ENCODE measurements around the gene CNOT3. TPM values are rescaled to one million over a fixed set of nuclear protein-coding genes. Genes with fewer than 3 reads are reported as not detected.
A peak's percentile ranks its signal among the peaks of the same experiment; 100 is the strongest.

Gene CNOT3
- total and polyA plus RNA-seq, 4 donors, result 23.5 to 40.4 (median 28.8) TPM

- Histone ChIP-seq H3K27ac (ENCODE audit: low read depth in 1 of 2, low read length in 1 of 2) (peak overlapping the region in 1 of 2 donors; percentile 54), H3K27me3 (ENCODE audit: control insufficient read depth in 3 of 3, insufficient read depth in 3 of 3, low read length in 2 of 3) (no peaks in the 10 kb centered on the region), H3K4me3 (peak overlapping the region; percentile 23), H3K36me3 (ENCODE audit: control insufficient read depth in 4 of 4, insufficient read depth in 4 of 4, low read length in 4 of 4) (peaks cover 31 to 55% (median 43%) of the 10 kb centered on the region in 4 donors), H3K9me3 (ENCODE audit: control insufficient read depth in 4 of 4, insufficient read depth in 3 of 4, low read length in 3 of 4) (no peaks in the 10 kb centered on the region), H3K4me1 (ENCODE audit: control insufficient read depth in 5 of 5, insufficient read depth in 5 of 5, low read length in 5 of 5) (peaks cover 16 to 34% (median 21%) of the 10 kb centered on the region in 5 donors), H3K9ac (ENCODE audit: insufficient read depth in 1 of 2, low read length in 2 of 2) (peak overlapping the region in 1 of 2 donors; percentile 72)
- TF ChIP-seq CTCF (IDR thresholded peaks at IDR 0.05; ENCODE audit: control extremely low read depth, extremely low read depth), result no peak
- ATAC-seq (ENCODE audit: insufficient read depth, low FRiP score), result no peak
- DNase-seq, result peak in 1 of 3 donors; percentile 4
- 57 to 73% methylated on average over 9 of the region's 9 CpGs for WGBS, 2 donors
These were observed 65.6 kb downstream of the CNOT3 start for GRCh38 chr19:54203151-54203611.

GRCh38 chr19:54204767-54205468 lies 67.4 kb downstream of the CNOT3 start:
- no peaks in the 10 kb centered on the region for H3K27me3 ChIP-seq (ENCODE audit: control insufficient read depth in 3 of 3, insufficient read depth in 3 of 3, low read length in 2 of 3)
- no peak overlapping the region for H3K9ac ChIP-seq (ENCODE audit: insufficient read depth in 1 of 2, low read length in 2 of 2)
- WGBS, 2 donors, result 73 to 80% methylated on average over 4 of the region's 4 CpGs
- no peak overlapping the region for H3K4me3 ChIP-seq
- no peak for TF ChIP-seq CTCF (IDR thresholded peaks at IDR 0.05; ENCODE audit: control extremely low read depth, extremely low read depth)
- peak overlapping the region in 1 of 2 donors; percentile 61 for H3K27ac ChIP-seq (ENCODE audit: low read depth in 1 of 2, low read length in 1 of 2)
- H3K4me1 ChIP-seq (ENCODE audit: control insufficient read depth in 5 of 5, insufficient read depth in 5 of 5, low read length in 5 of 5), result peaks cover 20 to 51% (median 34%) of the 10 kb centered on the region in 5 donors
- peaks cover 31 to 55% (median 44%) of the 10 kb centered on the region in 4 donors for H3K36me3 ChIP-seq (ENCODE audit: control insufficient read depth in 4 of 4, insufficient read depth in 4 of 4, low read length in 4 of 4)
- ATAC-seq (ENCODE audit: insufficient read depth, low FRiP score), result no peak
- DNase-seq, result no peak
- no peaks in the 10 kb centered on the region for H3K9me3 ChIP-seq (ENCODE audit: control insufficient read depth in 4 of 4, insufficient read depth in 3 of 4, low read length in 3 of 4)

Other genes with a start within 250 kb of the CNOT3 start
- not detected for gene CACNG7, start 228.5 kb upstream of the CNOT3 start, total RNA-seq
- not detected for gene CACNG7, start 228.5 kb upstream of the CNOT3 start, polyA plus RNA-seq
- gene CACNG8, start 174.8 kb upstream of the CNOT3 start, total RNA-seq, result under 1 TPM in 1 of 2 donors, not detected in 1; 0.15 TPM
- under 1 TPM; 0.01 to 0.06 TPM for gene CACNG8, start 174.8 kb upstream of the CNOT3 start, polyA plus RNA-seq
- gene CACNG6, start 146.1 kb upstream of the CNOT3 start, total RNA-seq, result 1 to 10 TPM; 4.1 to 8.6 TPM
- gene CACNG6, start 146.1 kb upstream of the CNOT3 start, polyA plus RNA-seq, result 1 to 10 TPM; 2.4 to 3.4 TPM
- gene VSTM1, start 73.9 kb upstream of the CNOT3 start, total RNA-seq, result 1 to 10 TPM; 1.4 to 3.6 TPM
- 1 to 10 TPM in 1 of 2 donors, not detected in 1; 4.5 TPM for gene VSTM1, start 73.9 kb upstream of the CNOT3 start, polyA plus RNA-seq
- gene TARM1, start 56.4 kb upstream of the CNOT3 start, total RNA-seq, result under 1 TPM in 1 of 2 donors, not detected in 1; 0.71 TPM
- under 1 TPM in 1 of 2 donors, not detected in 1; 0.60 TPM for gene TARM1, start 56.4 kb upstream of the CNOT3 start, polyA plus RNA-seq
- 10 to 100 TPM in 1 of 2 donors, 1 to 10 TPM in 1; 4.4 to 77.4 TPM for gene OSCAR, start 37.0 kb upstream of the CNOT3 start, total RNA-seq
- gene OSCAR, start 37.0 kb upstream of the CNOT3 start, polyA plus RNA-seq, result 10 to 100 TPM; 25.8 to 73.0 TPM
- gene NDUFA3, start 34.9 kb upstream of the CNOT3 start, total RNA-seq, result 100 to 1,000 TPM in 1 of 2 donors, 10 to 100 TPM in 1; 12.8 to 137 TPM
- 100 to 1,000 TPM in 1 of 2 donors, 10 to 100 TPM in 1; 94.5 to 548 TPM for gene NDUFA3, start 34.9 kb upstream of the CNOT3 start, polyA plus RNA-seq
- 10 to 100 TPM; 12.1 to 25.5 TPM for gene TFPT, start 22.1 kb upstream of the CNOT3 start, total RNA-seq
- gene TFPT, start 22.1 kb upstream of the CNOT3 start, polyA plus RNA-seq, result 10 to 100 TPM; 19.8 to 32.9 TPM
- gene PRPF31, start 22.0 kb upstream of the CNOT3 start, total RNA-seq, result 10 to 100 TPM; 34.1 to 54.0 TPM
- gene PRPF31, start 22.0 kb upstream of the CNOT3 start, polyA plus RNA-seq, result 10 to 100 TPM; 49.4 to 54.1 TPM
- 1 to 10 TPM; 3.8 to 8.5 TPM for gene LENG1, start 22.0 kb downstream of the CNOT3 start, total RNA-seq
- gene LENG1, start 22.0 kb downstream of the CNOT3 start, polyA plus RNA-seq, result 10 to 100 TPM in 1 of 2 donors, 1 to 10 TPM in 1; 7.9 to 17.1 TPM
- gene TMC4, start 35.4 kb downstream of the CNOT3 start, total RNA-seq, result 10 to 100 TPM; 40.8 to 81.0 TPM
- 10 to 100 TPM; 26.1 to 26.9 TPM for gene TMC4, start 35.4 kb downstream of the CNOT3 start, polyA plus RNA-seq
- 10 to 100 TPM; 54.0 to 92.6 TPM for gene MBOAT7, start 51.8 kb downstream of the CNOT3 start, total RNA-seq
- gene MBOAT7, start 51.8 kb downstream of the CNOT3 start, polyA plus RNA-seq, result 100 to 1,000 TPM in 1 of 2 donors, 10 to 100 TPM in 1; 39.0 to 154 TPM
- 10 to 100 TPM; 44.5 to 65.8 TPM for gene TSEN34, start 53.5 kb downstream of the CNOT3 start, total RNA-seq
- 100 to 1,000 TPM in 1 of 2 donors, 10 to 100 TPM in 1; 38.0 to 102 TPM for gene TSEN34, start 53.5 kb downstream of the CNOT3 start, polyA plus RNA-seq
- 1,000 to 10,000 TPM; 1,423 to 2,363 TPM for gene RPS9, start 63.1 kb downstream of the CNOT3 start, total RNA-seq
- 1,000 to 10,000 TPM; 3,202 to 3,651 TPM for gene RPS9, start 63.1 kb downstream of the CNOT3 start, polyA plus RNA-seq
- 10 to 100 TPM; 23.0 to 88.0 TPM for gene LILRB3, start 85.2 kb downstream of the CNOT3 start, total RNA-seq
- 100 to 1,000 TPM in 1 of 2 donors, 10 to 100 TPM in 1; 26.4 to 282 TPM for gene LILRB3, start 85.2 kb downstream of the CNOT3 start, polyA plus RNA-seq
- 10 to 100 TPM in 1 of 2 donors, 1 to 10 TPM in 1; 5.3 to 25.0 TPM for gene LILRA6, start 105.0 kb downstream of the CNOT3 start, total RNA-seq
- 10 to 100 TPM in 1 of 2 donors, 1 to 10 TPM in 1; 7.9 to 91.7 TPM for gene LILRA6, start 105.0 kb downstream of the CNOT3 start, polyA plus RNA-seq
- 1 to 10 TPM; 2.2 to 5.8 TPM for gene LILRB5, start 119.5 kb downstream of the CNOT3 start, total RNA-seq
- 1 to 10 TPM; 3.2 to 3.8 TPM for gene LILRB5, start 119.5 kb downstream of the CNOT3 start, polyA plus RNA-seq
- gene LILRB2, start 143.3 kb downstream of the CNOT3 start, total RNA-seq, result 10 to 100 TPM in 1 of 2 donors, 1 to 10 TPM in 1; 9.1 to 44.7 TPM
- 100 to 1,000 TPM in 1 of 2 donors, 10 to 100 TPM in 1; 11.0 to 202 TPM for gene LILRB2, start 143.3 kb downstream of the CNOT3 start, polyA plus RNA-seq
- gene LILRA5, start 175.4 kb downstream of the CNOT3 start, total RNA-seq, result 10 to 100 TPM in 1 of 2 donors, 1 to 10 TPM in 1; 5.9 to 41.2 TPM
- 100 to 1,000 TPM in 1 of 2 donors, 10 to 100 TPM in 1; 11.2 to 262 TPM for gene LILRA5, start 175.4 kb downstream of the CNOT3 start, polyA plus RNA-seq
- gene LILRA4, start 201.4 kb downstream of the CNOT3 start, total RNA-seq, result 1 to 10 TPM in 1 of 2 donors, under 1 TPM in 1; 0.60 to 1.4 TPM
- gene LILRA4, start 201.4 kb downstream of the CNOT3 start, polyA plus RNA-seq, result under 1 TPM; 0.08 to 0.46 TPM
- gene LAIR1, start 227.2 kb downstream of the CNOT3 start, total RNA-seq, result 100 to 1,000 TPM in 1 of 2 donors, 10 to 100 TPM in 1; 27.4 to 123 TPM
- 100 to 1,000 TPM in 1 of 2 donors, 10 to 100 TPM in 1; 31.6 to 253 TPM for gene LAIR1, start 227.2 kb downstream of the CNOT3 start, polyA plus RNA-seq